GM21381 (cell line): Measurements from ENCODE around the gene DNASE1.
"Not testable (repeated sequence)": the region's sequence is repeated elsewhere in the genome, so short reads cannot be mapped to it uniquely, and the experiment has no call there.

Experiments
- ATAC-seq: cut with Tn5 transposase; IDR thresholded peaks from one replicate; pipeline ENCODE4 v1.9.1; 2021; ENCODE audit warnings: mild to moderate bottlenecking, moderate library complexity; ENCODE audit not compliant: unreplicated experiment

DNASE1 gene

DNA sequence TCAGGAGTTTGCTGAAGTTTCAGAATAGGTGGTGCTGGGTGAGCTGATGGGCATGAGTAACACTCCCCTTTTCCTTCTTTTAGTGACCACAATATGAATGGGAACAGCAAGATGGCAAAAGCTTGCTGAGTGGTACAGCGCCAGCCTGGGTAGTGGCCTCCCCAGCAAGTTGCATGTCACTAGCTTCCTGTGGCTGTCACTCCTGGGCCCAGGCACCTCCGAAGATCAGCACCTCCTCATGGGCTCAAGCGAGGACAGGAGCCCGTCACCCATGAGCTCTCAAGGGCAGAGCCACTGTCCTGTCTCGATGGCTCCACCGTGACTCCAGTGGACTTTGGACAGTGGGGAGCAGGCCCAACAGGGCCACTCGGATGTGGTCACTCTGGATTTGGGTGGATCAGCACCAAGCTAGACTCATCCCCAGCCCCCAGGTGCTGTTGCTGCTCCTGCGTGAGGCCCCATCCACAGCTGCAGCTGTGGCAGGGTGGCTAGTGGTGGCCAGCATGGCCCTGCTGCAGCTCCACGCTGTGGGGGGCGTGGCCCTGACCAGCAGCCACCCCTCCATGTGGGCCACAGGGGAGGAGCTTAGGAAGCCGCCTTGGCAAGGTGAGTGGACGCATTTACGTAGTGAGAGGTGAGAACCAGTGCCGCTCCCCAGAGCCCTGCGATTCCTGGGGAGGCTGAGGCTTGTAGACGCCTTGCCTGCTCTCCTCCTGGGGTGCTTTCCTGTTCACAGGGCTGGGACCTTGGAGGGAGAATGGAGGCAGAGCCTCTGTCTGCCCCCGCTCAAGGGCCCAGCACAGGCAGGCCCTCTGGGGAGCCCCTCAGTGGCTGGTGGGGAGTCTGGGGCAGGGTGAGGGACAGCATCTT is 13.6 kb upstream of the DNASE1 start:
- ATAC-seq: no peak

DNA sequence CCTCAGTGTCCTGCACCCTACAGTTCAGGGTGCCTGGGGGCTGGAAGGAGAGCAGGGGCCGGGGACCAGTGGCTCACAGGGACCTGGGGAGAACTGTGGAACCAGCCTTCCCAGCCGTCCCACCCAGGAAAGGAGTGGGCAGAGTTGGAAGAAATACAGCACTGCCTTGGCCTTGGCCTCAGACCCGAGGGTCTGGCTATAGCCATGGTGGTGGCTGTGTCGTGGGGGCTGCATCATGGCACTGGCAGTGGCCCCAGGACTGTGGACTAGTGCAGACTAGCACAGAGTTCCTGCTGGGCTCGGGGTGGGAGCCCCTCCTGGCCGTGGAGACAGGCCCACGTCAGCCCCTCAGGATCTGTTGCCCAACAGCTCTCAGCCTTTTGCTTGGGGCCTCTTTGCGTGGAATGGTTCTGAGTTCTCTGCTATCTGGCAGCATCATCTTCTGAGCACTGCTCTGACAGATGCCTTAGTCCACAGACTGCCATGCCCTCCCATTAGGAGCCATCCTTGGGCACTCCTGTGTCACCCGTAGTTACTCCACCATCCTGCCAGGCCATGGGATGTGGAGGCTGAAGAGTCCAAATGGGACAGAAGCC is 12.6 kb upstream of the DNASE1 start:
- ATAC-seq: no peak

DNA sequence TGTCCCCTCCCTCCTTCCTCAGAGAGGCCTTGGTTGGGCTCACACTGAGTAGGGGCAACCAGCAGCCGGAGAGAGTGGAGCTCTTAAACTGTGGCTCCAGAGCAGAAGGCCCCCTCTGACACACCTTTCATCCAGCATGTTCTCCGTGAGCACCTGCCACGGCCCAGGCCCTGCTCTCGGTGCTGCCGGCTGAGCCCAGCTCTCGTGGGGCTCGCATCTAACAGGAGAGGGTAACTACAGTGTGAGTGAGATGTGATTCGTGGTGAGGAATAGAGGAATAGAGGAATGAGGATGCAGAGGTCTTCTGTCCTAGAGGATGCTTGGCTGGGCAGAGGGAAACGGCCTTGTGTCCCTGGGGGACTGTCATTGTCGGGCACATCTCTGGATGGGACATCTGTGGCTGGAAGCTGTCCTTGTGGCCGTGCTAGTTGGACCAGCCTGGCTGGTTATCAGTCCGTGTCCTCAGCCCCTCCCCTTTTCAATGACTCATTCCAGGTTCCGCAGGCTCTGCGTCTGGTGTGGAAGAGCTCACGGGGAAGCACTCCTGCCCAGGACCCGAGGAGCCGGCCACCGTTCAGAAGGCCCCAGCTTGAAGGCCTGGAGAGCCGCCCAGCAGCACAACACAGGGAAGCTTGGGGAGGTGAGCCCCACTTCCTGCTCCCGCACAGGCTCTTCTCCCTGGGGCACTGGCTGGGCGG is 11.9 kb upstream of the DNASE1 start:
- no peak for ATAC-seq

DNA sequence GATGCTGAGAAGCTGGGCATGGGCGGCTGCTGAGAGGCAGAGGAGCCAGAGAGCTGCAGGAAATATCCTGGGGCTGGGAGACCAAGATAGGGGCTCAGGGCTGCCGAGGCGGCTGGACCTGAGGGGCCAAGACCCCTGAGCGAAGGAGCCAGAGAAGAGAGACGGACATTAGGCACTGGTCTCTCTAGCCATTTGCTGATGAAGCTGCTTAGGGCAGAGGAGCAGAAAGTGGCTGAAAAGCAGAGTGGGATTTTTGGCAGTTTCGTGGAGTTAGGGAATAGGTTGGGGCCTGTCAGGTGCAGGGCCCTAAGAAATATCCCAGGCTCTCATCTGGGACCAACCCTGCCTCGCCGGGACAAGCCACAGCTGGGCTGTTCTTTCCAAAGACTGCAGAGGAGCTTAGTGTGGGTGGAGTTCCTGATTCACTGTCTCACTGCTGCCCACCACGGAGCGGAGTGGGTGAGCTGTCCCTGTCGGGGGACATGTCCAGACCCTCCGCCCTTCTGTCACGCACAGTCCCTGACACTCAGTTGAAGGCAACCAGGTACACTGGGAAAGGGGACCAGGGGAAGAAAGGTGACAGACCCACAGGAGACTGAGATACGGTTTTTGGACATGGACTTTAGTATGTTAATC is 11.3 kb upstream of the DNASE1 start:
- ATAC-seq: no peak

DNA sequence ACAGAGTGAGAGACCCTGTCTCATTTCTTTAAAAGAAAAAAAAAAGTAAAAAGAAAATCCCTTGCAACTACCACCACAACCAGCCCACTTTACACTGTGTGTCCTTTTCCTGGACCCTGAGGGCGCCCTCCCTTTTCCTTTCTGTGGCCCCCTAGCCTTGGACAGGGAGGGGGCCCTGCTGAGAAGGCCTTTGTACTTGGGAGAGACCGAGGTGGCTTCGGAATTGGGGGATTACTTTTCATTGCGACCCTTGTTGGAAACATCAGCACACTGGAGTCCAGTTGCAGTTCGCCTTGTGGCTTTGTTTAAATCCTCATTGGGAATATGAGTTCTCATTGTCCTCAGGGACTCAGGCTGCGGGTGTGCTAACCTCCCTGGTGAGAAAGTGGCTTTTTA is 9.4 kb upstream of the DNASE1 start:
- ATAC-seq: no peak

DNA sequence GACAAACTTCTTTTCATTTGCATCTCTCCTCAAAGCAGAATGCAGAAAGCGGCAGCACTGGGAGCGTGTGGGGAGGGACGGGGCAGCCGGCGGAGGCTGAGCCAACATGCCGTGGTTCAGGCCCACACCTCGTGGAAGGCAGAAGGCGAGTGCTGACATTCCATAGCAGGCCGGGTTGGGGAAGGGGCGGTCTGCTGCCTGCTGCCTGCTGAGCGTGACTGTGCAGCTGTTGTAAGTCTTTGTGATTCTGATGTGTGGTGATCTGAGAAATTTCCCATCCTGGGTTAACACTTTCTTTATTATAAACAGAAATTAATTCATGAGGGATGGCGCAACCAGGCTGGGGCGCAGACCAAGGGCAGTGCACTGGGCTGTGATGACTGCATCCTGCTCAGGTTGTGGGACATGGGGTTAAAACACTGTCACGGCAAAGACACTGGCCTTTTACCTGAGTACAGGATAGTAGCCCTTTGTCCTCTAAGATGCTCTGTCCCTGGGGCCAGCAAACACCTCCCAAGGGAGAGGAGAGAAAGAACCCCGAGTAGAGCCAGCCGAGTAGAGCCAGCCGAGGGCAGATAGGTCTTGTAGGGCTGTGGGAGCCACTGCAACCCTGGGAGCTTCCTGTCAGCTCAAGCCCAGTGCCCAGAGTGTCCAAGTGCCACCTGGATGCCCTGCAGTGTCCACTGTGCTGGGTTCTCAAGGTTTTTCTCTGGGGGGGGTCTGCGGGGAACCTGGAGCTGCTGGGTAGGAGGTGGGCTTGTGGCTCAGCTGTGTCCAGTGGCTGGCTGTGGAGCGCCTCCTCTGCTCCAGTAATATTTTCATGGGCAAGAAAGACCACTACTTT is 8.8 kb upstream of the DNASE1 start:
- ATAC-seq: no peak

DNA sequence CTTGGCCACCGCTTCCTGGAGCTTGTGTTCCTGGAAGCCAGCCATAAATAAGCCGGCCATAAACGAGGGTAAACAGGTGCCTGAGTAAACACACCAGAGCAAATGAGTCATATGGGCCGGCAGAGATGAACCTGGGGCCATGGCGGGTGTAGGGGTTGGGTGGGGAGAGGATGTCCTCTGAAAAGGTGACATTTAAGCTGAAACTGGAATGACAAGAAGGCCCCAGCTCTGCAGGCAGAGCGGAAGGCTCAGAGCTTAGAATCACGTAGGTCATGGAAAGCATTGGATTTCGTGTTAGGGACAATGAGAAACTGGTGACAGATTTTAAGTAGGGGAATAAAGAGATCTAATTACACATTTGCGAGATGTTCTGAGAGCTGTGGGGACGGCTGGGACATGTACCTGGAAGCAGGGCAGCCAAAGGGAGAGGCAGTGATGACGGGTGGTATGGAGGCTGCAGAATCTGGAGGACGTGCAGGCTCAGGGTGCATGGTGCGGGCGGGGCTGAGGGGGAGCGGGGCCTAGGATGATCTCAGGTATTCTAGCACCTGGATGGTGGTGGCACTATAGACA is 8.1 kb upstream of the DNASE1 start:
- ATAC-seq: no peak

DNA sequence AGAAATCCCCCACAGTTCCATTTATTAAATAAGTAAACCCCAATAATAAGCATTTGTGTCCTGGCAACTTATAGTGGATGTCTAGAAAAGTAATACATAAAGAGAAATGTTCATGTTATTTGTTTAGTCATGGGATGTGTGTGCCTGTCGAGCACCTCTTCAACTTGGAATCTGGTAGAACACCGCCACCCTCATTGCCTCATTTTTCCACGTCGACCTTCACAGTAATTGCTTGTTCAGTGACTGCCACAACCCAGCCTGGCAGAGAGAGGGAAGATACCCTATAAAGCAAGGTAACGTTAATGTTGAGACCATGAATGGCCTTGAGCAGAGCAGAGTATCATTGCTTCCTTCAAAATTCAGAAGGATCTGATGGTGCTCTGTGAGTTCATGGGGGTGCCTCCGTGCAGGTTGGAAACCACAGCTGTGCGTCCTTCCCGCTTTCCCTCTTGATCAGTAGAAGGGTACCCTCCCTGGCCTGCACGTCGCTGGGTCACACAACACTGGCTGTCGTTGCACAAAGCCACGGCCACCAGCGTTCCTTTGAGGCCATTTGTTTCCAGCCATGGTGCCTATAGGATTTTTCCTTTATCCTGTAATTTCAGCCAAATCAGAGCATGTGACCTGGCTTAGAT is 3.7 kb upstream of the DNASE1 start:
- no peak for ATAC-seq

DNA sequence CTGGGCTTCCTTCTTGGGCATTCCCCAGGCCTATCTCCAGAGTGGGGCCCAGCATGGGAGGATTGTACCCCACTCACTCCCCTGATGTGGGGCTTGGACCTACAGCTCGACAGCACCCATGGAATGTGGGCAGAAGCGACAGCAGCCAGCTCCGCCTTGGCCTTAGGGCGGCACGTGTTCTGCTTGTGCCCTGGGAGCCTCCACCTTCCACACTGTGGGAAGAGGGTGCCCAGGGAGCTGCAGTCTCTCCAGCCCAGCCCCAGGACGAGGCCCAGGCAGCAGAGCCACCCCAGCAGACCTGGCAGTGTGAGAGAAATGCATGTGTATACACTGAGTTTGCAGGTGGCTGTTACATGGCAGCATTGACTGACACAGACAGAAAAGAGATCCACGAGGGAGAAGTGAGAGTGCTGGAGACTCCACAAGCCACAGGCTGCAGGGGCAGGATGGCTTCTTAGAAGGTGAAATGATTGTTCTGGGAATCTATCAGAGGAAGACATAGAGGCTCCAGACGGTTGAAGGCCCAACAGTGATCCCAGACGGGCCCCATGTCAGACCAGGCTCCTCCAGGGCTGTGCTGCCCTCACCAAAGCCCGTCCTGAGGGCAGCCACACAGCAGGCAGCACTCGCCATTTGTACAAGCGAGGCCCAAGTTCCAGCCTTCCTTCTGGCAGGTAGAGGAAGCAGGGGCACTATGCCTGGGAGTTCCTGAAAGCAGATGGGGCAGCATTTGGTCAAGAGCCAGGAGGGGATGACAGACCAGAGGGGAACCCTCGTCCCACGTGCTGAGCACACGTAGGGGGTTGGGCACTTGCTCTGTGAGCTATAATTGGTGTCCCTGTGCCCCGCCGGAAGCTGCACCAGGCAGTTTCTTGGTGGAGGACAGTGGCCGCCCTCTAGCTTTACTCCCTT is 2.8 kb upstream of the DNASE1 start:
- no peak for ATAC-seq

DNA sequence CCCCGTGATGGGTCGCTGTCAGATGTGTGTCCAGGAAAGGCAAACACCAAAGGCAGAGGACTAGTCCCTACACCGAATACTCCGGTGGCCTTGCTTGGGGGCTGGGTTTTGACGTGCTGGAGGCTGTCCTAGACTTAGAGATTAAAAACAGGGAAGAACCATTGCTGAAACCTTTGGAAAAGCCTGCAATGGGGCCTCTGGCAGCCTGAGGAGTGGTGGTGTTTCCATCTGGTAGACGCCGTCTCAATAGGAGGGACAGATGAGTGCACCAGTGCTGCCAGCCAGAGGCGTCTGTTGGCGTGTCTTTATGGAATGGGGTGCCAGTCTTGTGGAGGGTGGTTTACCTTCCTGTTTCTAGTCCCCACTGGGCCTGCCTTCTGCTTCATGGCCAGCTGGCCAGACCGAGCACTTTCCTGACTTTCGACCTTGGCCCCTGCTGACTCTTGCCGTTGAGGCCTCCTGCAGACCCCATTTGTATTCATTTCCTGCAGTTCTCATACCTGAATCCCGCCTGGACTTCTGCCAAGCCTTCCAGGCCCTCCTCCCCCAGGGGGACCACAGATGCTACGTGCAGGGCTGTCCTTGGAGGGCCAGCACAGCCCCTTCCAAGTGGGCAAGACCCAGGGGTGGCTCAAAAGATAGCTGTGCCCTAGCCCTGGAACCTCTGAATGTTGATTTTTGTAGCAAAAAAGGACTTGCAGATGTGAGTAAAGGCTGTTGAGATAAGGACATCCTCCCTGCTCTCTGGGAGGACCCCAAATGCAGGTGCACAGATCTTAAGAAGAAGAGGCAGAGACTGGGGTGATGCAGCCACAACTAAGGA is 1.9 kb upstream of the DNASE1 start:
- no peak for ATAC-seq

DNA sequence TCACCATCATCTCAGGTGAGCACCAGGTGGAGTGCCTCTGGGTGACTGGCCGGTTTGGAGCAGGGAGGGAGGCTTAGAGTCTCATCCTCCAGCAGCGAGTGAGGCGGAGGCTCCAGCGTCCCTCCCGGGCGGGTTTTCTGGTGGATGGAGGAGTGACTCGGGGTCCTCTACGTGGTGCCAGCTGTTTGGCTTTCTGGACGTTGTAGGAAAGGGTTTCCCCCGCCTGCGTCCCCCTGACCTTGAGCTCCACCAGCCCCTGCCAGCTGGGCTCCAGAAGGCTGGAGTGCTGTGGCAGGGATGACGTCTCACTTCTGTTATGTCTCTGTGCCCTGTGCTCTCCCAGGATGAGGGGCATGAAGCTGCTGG is 522 bp downstream of the DNASE1 start:
- no peak for ATAC-seq

DNA sequence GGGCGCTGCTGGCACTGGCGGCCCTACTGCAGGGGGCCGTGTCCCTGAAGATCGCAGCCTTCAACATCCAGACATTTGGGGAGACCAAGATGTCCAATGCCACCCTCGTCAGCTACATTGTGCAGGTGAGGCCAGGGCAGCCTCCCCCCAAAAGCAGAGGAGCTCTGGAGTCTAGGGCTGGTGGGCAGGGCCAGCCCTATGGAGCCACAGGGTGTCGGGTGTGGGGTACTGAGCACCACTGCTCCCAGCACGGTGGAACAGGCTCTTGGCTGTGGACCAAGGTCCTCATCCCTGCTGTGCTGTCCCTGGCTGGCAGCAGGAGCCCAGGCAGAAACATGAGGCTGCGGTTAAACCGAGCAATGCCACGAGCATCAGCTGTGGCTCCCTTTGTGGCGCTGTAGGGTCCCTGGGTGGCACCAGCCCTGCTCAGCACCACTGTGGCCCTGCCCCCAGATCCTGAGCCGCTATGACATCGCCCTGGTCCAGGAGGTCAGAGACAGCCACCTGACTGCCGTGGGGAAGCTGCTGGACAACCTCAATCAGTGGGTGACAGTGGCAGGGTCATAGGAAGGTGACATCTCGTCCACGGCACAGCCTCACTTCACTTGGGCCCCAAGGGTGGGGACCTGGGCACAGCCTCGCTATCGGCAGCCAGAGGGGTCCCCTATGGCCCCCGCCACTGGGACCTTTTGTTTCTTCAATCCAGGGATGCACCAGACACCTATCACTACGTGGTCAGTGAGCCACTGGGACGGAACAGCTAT is 1.1 kb downstream of the DNASE1 start:
- no peak for ATAC-seq

DNA sequence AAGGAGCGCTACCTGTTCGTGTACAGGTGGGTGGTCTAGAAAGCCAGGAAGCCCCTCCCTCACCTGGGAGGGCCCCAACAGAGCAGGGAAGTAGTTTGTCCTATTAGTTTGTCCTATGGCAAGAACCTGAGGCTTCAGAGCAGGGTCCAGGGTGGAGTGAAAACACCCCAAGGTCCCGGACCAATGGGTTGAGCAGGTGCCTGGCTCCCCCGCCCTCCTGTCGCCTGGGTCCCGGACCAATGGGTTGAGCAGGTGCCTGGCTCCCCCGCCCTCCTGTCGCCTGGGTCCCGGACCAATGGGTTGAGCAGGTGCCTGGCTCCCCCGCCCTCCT is 1.6 kb downstream of the DNASE1 start:
- ATAC-seq: not testable (repeated sequence)

DNA sequence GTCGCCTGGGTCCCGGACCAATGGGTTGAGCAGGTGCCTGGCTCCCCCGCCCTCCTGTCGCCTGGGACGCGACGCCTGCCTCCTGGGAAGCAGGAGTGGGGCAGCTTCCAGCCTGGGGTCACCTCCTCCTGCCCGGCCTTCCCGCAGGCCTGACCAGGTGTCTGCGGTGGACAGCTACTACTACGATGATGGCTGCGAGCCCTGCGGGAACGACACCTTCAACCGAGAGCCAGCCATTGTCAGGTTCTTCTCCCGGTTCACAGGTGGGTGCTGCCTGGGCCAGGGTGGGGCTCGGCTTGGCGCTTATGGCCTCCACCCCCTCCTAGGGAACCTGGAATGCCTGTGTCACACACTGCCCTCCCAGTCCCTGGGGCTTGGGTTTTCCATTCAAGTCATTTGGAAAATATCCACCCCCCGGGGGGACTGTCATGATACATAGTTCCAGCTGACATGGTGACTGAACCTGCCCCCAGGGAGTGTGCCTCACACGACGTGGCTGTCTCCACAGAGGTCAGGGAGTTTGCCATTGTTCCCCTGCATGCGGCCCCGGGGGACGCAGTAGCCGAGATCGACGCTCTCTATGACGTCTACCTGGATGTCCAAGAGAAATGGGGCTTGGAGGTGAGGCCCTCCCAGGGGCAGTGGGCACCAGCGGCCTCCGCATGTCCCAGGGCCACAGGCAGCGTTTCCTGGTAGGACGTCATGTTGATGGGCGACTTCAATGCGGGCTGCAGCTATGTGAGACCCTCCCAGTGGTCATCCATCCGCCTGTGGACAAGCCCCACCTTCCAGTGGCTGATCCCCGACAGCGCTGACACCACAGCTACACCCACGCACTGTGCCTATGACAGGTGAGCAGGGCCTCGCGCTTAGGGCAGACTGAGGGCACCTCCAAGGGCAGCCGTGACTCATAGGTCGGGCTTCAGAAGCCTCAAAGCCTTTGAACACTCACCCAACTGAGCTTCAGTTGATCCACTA is 2.3 kb downstream of the DNASE1 start:
- ATAC-seq: no peak

DNA sequence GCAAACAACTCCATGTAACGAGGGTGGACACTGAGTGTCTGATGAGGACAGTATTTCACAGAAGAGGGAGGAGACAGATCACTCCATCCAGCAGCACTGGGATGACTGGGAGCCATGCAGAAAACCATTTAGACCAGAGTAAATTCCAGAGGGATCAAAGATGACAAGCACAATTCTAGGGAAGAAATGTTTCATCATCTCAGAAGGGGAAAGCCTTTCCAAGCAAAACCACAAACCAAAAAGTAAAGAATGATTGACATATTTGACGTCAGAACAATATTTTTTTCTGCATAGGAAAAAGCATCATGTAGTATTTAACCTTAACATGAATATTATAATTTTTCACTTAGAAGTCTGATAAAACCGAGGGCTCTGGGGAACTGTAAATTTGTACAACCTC is 4.8 kb downstream of the DNASE1 start:
- ATAC-seq: no peak

DNA sequence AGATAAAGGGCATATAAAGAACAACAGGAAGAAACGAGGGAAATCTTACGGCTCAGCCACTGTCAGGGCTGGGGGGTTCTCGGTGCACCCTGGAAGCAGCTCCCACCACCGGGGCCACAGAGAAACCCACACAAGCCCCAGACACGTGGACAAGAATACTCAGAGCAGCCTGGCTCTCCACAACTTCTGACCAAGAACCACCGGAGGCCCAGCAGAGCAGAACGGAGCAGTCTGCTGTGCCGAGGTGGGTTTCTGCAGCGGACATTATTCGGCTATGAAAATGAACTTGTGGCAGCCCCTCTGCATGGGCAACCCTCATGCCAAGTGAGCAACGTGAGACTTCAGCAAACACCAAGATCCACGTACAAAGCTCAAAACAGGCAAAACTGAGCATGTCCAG is 6.8 kb downstream of the DNASE1 start:
- ATAC-seq: no peak
